Eye (tissue), 1 donor: ENCODE measurements around the gene ARHGAP6.
A peak's percentile ranks its signal among the peaks of the same experiment; 100 is the strongest.

ENCODE experiments used
- DNase-seq: peaks from one replicate; pipeline ENCODE4 v3.0.0-alpha.2; 2015

The ARHGAP6 gene

GRCh38 chrX:11458170-11458569, 207.6 kb downstream of the ARHGAP6 start:
- no peak for DNase-seq

DNA sequence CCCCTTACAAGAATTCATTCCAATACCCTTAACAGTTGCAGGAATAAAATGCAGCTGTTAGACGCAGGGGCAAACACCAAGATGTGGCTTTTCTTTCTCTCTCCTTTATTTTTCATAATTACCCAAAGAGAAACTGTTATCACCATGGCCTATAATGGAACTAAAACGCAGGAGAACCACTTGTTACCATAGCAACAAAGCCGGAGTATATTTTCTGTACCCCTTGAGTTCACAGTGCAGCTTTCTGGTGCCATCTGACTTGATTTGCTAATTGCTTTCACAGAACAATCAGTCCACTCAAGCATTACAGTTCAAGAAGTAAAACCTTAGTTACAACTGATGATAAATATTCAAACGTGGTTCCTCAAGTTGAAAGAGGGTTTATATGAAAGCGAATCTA, 214.6 kb downstream of the ARHGAP6 start:
- no peak for DNase-seq

DNA sequence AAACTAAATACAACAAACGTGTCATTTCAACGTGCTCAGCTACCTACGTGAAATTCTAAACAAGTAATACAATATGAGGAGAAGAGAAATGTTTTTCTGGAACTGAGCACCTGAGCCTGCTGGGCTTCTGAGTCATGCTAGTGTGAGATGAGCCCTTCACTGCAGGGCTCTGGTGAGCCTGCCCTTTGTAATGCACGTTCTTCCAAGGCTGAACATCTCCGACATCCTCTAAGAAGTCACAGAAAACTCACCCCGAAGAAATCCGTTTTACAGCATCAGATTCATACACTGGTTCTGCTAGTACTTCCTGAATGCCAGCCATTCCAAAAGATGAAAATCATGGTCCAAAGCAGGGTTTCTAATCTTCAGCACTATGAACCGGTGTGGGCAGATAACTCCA, 215.4 kb downstream of the ARHGAP6 start:
- DNase-seq = no peak

GRCh38 chrX:11449613-11450012, 216.1 kb downstream of the ARHGAP6 start:
- DNase-seq = no peak

- DNase-seq = no peak
These were observed 218.3 kb downstream of the ARHGAP6 start for GRCh38 chrX:11447418-11447817.

- DNase-seq = no peak
These were observed 218.8 kb downstream of the ARHGAP6 start for GRCh38 chrX:11446949-11447348.

DNA sequence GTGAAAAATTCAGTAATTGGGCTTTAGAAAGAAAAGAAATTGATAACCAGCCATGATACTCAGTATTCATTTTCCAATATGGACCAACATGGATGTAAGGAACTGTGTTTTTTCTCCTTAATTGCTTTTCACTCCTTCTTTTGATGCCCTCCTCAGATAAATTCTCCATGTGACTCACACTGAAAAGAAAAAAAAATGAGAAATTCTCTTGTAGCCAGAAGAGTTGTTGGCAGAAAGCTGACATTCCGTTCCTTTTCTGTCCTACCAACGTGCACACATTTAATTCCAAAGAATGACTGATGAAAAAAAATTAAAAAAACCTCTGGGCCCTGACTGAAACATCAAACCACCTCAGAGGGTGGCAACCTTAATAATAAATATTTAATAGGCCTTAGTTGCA, 219.4 kb downstream of the ARHGAP6 start:
- DNase-seq = no peak

GRCh38 chrX:11445540-11445939, 220.2 kb downstream of the ARHGAP6 start:
- DNase-seq = no peak

- no peak for DNase-seq
These were observed 221.7 kb downstream of the ARHGAP6 start for GRCh38 chrX:11444052-11444451.

GRCh38 chrX:11439846-11440245, 225.9 kb downstream of the ARHGAP6 start:
- no peak for DNase-seq

DNA sequence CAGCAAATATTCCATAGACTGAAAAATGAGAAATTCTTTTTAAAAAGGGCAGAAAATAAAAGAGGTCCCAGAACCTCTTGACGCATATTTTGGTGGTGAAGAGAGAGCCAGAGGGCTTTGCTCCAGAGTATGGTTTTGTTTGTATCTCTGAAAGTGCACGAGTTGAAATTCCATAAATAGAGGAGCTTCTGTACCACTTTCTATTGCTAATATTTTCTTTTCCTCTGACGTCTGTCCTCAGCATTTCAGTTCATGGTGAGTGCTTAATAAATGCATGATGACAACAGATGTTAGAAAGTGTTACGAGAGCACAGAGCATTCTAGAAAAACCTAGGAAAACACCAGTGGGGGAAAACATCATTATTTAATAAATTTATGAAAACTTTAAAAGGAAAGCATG, 227.0 kb downstream of the ARHGAP6 start:
- DNase-seq = no peak

DNA sequence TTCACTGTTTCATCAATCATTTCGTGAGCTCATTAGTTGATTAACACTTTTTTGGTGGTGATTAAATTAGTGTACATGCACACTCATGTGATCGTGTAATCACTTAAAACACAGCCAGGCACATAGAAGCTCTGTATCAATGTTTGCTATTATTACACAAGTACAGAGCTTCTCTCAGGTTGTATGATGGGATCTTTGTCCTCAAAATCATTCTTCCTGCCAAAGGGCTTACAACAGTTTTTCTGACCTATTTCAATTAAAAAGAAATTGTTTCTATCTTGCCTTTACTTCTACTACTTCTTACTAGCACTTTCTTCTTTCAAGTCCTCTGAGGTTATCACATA, 227.4 kb downstream of the ARHGAP6 start:
- DNase-seq = no peak

DNA sequence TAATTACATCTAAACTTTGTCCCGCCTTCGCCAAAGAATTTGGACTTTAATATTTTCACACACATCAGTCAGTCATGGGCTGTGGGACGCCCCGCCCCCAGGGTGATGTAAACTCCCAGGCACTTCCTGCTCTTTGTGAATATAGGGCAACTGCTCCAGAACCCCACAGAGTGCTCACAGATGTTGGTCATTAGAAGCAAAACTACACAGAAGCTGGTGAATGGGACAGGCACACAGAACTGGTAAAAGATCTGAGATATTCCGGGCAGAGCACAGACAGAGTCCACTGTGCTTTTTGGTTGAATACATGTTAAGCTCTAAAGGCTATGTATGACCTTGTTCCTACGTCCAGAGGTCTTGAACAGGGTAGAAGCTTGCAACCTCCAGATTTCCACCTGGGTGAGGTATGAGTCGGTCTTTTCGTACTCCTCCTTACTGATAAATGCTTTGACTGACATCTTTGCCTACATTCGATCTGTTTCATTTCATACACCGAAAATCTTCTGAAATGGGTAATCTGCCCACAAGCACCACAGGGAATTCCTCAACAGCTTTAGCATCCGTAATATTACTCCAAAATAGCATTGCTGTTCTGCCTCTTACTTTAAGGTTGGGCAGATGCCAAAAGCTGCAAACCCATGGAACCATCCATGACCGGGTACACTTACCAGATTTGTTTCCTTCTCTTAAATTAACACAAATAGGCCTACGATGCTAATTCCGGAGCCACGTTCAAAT, 227.9 kb downstream of the ARHGAP6 start:
- DNase-seq = no peak

- no peak for DNase-seq
These were observed 230.2 kb downstream of the ARHGAP6 start for GRCh38 chrX:11435568-11435967.

DNA sequence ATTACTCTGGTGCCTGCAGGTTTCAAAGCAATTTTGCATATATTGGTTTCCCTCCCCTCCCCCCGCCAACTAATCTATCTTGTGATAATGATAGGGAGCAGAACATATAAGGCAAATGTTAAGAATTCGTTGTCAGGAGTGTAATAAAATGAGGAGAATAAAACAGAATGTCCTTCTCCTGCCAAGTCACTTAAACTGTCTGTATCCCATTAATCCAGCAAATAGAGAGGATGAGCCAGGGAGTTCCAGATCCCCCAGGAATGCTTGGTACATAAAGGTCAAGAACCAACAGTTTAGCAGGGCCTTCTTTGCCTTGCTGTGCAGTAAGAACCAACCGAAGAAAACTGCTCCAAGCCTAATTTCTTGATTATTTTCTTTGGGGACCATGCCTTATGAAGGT, 231.1 kb downstream of the ARHGAP6 start:
- DNase-seq = no peak

- DNase-seq = no peak
These were observed 233.9 kb downstream of the ARHGAP6 start for GRCh38 chrX:11431786-11432185.

DNA sequence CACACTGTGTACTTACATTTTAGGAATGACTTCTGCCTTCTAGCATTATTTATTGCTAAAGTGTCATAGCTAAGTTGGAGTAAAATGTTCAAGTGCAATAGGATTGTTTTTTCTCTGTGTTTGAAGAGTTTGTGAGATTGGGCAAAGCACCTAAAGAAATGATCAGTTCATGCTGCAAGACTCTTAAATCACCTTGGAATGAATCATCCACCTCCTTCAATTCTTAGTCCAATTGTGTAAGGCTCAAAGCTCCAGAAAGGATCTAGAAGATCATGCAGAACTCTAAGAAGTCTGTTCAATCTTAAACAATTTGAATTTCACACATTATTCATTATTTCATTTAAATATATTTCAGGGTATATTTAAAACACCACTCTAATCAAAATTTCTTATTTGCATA, 235.4 kb downstream of the ARHGAP6 start:
- DNase-seq = no peak

GRCh38 chrX:11429538-11430085, 236.1 kb downstream of the ARHGAP6 start:
- no peak for DNase-seq

GRCh38 chrX:11427453-11428071, 238.2 kb downstream of the ARHGAP6 start:
- DNase-seq = peak; percentile 68

- DNase-seq = peak; percentile 49
These were observed 238.8 kb downstream of the ARHGAP6 start for GRCh38 chrX:11426712-11427452.

- no peak for DNase-seq
These were observed 240.6 kb downstream of the ARHGAP6 start for GRCh38 chrX:11424903-11425674.

- no peak for DNase-seq
These were observed 241.8 kb downstream of the ARHGAP6 start for GRCh38 chrX:11423949-11424348.

DNA sequence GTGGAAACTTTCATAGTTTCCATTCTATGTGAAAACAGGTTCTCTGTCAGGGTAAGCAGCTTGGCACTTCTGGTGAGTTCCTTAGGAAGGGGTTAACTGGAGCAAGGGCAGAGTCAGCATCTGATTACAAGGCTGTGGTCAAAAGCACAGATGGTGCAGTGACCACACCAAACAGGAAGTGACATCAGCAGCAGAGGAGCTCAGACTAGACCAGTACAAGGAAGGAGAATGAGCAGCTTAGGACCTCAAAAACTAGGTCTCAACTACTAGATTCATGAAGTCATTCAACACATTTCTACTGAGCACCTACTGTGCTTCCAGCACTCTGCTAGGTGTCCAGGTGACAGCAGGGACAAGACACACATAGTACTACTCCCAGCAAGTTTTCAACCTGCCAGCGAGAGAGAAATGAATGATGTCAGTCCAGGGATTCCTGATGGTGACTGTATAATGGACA, 242.3 kb downstream of the ARHGAP6 start:
- no peak for DNase-seq
